DND-41 (cell line): ENCODE measurements around the gene NR2F6.
A peak's percentile ranks its signal among the peaks of the same experiment; 100 is the strongest.

Experiments
- ATAC-seq: fragments of 200-7000 bp; cut with Tn5 transposase; 3 replicates; pipeline ENCODE4 v1.9.1; 2021; ENCODE audit warnings: low read depth; ENCODE audit not compliant: insufficient read depth
- DNase-seq: peaks from one replicate; pipeline ENCODE4 v3.0.0-alpha.2; 2020
- H2AFZ ChIP-seq: 2 replicates; pipeline ENCODE4 v1.6.0; 2012; ENCODE audit warnings: low read depth, low read length
- H3K27ac ChIP-seq: 2 replicates; pipeline ENCODE4 v1.5.1; 2012; ENCODE audit warnings: low read length, inconsistent platforms
- H3K27me3 ChIP-seq: fragments of 200-600 bp; sonication (generic); 2 replicates; pipeline ENCODE4 v1.6.0; 2012; ENCODE audit warnings: low read length, mild to moderate bottlenecking, inconsistent platforms; ENCODE audit not compliant: insufficient read depth, poor library complexity
- H3K36me3 ChIP-seq: 2 replicates; pipeline ENCODE4 v1.5.1; 2012; ENCODE audit warnings: low read length, inconsistent platforms; ENCODE audit not compliant: insufficient read depth
- H3K4me1 ChIP-seq: 2 replicates; pipeline ENCODE4 v1.5.1; 2012; ENCODE audit warnings: mild to moderate bottlenecking, low read length; ENCODE audit not compliant: insufficient read depth
- H3K4me2 ChIP-seq: 2 replicates; pipeline ENCODE4 v1.6.0; 2012; ENCODE audit warnings: mild to moderate bottlenecking, moderate library complexity, low read length, inconsistent platforms; ENCODE audit not compliant: insufficient read depth
- H3K4me3 ChIP-seq, 2 experiments: fragments of 200-600 bp in 1 of 2; shearing (Covaris generic) in 1 of 2; 2 replicates each; pipeline ENCODE4 v1.5.1; 2012 to 2016; ENCODE audit warnings: inconsistent platforms in 2 of 2, low read length in 2 of 2, mild to moderate bottlenecking in 2 of 2, low read depth in 1 of 2, moderate library complexity in 1 of 2
- H3K79me2 ChIP-seq: 2 replicates; pipeline ENCODE4 v1.6.0; 2012; ENCODE audit warnings: low read length, inconsistent platforms; ENCODE audit not compliant: insufficient read depth
- H3K9ac ChIP-seq: 2 replicates; pipeline ENCODE4 v1.6.0; 2012; ENCODE audit warnings: low read depth, mild to moderate bottlenecking, inconsistent platforms, low read length, moderate library complexity
- H3K9me3 ChIP-seq: 2 replicates; pipeline ENCODE4 v1.5.1; 2012; ENCODE audit warnings: low read length, moderate library complexity, mild to moderate bottlenecking, inconsistent platforms; ENCODE audit not compliant: insufficient read depth, severe bottlenecking
- H4K20me1 ChIP-seq: 2 replicates; pipeline ENCODE4 v1.6.0; 2012; ENCODE audit warnings: low read length; ENCODE audit not compliant: insufficient read depth
- CTCF ChIP-seq: IDR thresholded peaks from 2 replicates; pipeline ENCODE4 v1.5.1; 2012; ENCODE audit warnings: borderline replicate concordance, low read length, moderate library complexity, mild to moderate bottlenecking; ENCODE audit not compliant: poor library complexity, severe bottlenecking; ENCODE audit errors: extremely low read depth
- EZH2 ChIP-seq: IDR thresholded peaks from 3 replicates; pipeline ENCODE4 v1.6.1; 2012; ENCODE audit warnings: borderline replicate concordance, low read depth, mild to moderate bottlenecking, moderate library complexity, low read length, inconsistent platforms; ENCODE audit not compliant: severe bottlenecking

NR2F6 gene

DNA sequence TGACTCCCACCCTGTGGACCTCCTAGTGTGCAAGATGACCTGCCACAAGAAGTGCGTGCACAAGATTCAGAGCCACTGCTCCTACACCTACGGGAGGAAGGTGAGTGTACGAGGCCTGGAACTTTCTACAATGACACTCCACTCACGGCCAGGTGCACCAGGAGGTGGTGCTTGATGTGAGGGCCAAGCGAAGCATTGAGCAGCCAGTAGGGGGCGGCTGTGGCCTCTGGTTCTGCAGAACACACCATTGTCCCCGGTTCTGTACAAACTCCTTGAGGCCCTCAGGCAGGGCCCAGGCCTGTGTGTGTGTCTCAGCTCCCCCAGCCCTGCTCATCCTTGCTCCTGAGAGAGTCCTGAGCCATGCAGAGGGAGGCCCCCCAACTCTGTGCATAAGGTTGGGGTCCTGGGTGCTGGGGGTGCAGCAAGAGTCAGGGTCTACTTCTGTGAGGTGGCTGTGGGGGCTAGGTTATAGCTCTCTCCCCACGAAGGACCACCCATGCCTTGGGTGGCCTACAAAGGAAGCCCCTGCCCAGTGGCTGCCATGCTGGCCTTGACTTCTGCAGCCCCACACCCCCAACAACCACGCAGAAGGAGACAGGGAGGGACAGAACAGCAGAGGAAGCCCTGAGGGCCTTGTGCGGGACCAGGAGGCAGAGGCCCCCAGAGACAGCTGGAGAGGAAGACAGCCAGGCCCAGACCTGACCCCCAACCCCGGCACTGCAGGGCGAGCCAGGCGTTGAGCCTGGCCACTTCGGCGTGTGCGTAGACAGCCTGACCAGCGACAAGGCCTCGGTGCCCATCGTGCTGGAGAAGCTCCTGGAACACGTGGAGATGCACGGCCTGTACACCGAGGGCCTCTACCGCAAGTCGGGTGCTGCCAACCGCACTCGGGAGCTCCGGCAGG, 40.2 kb downstream of the NR2F6 start:
- Histone ChIP-seq H3K9me3 (no peaks in the 10 kb centered on the region), H3K27me3 (no peaks in the 10 kb centered on the region), H3K27ac (no peak overlapping the region; the same call in 1 of the 2 replicates), H3K36me3 (peaks cover 86% of the 10 kb centered on the region), H3K79me2 (no peaks in the 10 kb centered on the region), H2AFZ (no peak overlapping the region), H4K20me1 (peaks cover 10% of the 10 kb centered on the region), H3K4me2 (no peak overlapping the region), H3K4me1 (no peaks in the 10 kb centered on the region), H3K9ac (no peak overlapping the region), H3K4me3 (no peak overlapping the region)
- ATAC-seq, result peak; percentile 61
- DNase-seq, result peak; percentile 52
- TF ChIP-seq EZH2, result no peak
- peak; percentile 73 for TF ChIP-seq CTCF

DNA sequence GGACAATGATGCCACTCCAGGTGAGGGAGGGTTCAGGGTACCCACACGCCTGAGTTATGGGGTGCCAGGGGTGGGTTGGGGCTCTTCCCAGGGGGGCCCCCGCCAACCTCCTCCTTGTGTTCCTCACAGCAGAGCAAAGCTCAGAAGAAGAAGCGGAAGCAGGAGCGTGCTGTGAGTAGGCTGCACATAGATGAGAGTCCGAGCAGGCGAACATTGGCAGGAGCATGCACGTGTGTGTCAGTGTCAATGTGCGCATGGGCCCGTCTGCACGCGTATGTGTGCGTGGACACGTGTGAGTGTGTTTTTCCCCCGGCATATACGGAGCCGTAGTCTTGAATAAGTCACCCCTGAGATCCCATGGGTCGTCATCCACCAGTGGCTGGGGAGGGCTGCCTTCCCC, 43.0 kb downstream of the NR2F6 start:
- Histone ChIP-seq H3K27me3 (no peaks in the 10 kb centered on the region), H3K4me2 (no peak overlapping the region), H3K27ac (no peak overlapping the region), H2AFZ (no peak overlapping the region), H4K20me1 (peaks cover 8% of the 10 kb centered on the region), H3K36me3 (peaks cover 88% of the 10 kb centered on the region), H3K9me3 (no peaks in the 10 kb centered on the region), H3K9ac (no peak overlapping the region), H3K4me3 (no peak overlapping the region), H3K79me2 (no peaks in the 10 kb centered on the region), H3K4me1 (no peaks in the 10 kb centered on the region)
- DNase-seq (no peak), ATAC-seq (no peak)
- no peak for TF ChIP-seq EZH2
- TF ChIP-seq CTCF, result no peak

DNA sequence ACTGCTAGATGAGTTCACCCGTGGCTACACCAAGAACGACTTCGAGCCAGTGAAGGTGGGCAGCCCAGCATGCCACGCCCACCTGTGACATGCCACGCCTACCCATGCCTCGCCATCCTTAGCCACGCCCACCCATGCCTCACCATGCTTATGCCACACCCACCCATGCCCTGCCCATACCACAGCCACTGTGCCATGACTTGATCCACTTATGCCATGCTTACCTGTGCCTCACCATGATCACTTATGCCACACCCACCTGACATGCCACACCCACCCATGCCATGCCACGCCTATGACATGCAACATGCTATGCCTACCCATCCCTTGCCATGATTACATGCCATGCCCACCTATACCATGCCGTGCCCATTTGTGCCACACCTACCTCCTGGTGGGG, 43.5 kb downstream of the NR2F6 start:
- Histone ChIP-seq H3K4me2 (no peak overlapping the region), H3K36me3 (peaks cover 91% of the 10 kb centered on the region), H3K9ac (no peak overlapping the region), H4K20me1 (peaks cover 8% of the 10 kb centered on the region), H3K27me3 (no peaks in the 10 kb centered on the region), H3K79me2 (no peaks in the 10 kb centered on the region), H3K9me3 (no peaks in the 10 kb centered on the region), H3K27ac (no peak overlapping the region), H2AFZ (no peak overlapping the region), H3K4me3 (no peak overlapping the region), H3K4me1 (no peaks in the 10 kb centered on the region)
- DNase-seq, result no peak
- no peak for TF ChIP-seq EZH2
- TF ChIP-seq CTCF, result no peak
- no peak for ATAC-seq
